ENCODE measurements around the gene KIN. TPM values are rescaled to one million over a fixed set of nuclear protein-coding genes. Genes with fewer than 3 reads are reported as not detected.

Gene KIN
- total RNA-seq, 1 donor from 2014 or later = 23.6 TPM

DNA sequence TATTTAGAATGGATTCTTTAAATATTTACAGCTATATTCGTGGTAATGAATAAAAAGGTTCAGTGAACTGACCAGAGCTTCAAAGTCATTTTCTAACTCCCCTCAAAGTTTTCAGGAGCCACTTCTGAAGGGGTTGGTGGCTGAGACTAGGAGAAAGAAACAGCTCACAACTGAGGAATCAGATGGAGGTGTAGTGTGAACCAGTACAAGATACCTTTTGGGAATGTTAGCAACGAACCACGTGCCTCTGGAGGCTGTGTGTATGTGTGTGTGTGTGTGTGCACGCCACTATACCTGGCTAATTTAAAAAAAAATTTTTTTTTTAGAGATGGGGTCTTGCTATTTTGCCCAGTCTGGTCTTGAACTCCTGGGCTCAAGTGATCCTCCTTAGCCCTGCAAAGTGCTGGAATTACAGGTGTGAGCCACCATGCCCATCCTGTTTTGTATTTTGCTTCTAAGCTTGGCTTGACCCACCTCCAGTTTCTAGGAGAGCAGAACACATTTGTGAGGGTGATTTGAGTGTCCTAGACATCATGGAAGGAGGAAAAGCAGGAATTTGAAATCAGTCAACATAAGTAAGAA is 21.0 kb upstream of the KIN start:
- Mint-ChIP-seq H3K4me1 (no peaks in the 10 kb centered on the region), H3K27ac (no peak overlapping the region), H3K27me3 (ENCODE audit: insufficient read depth, low read depth) (no peaks in the 10 kb centered on the region), H3K36me3 (peaks cover 16% of the 10 kb centered on the region), H3K9me3 (no peaks in the 10 kb centered on the region), H3K4me3 (no peak overlapping the region)
- Histone ChIP-seq H3K9me3 (ENCODE audit: low read depth) (no peaks in the 10 kb centered on the region), H3K79me2 (ENCODE audit: low read depth) (no peaks in the 10 kb centered on the region), H3F3A (ENCODE audit: low read depth) (peaks cover 4% of the 10 kb centered on the region), H2AFZ (replicated peaks) (no peak overlapping the region), H3K4me2 (no peak overlapping the region), H3K4me1 (no peaks in the 10 kb centered on the region), H3K4me3 (no peak overlapping the region), H3K27me3 (no peaks in the 10 kb centered on the region), H3K36me3 (no peaks in the 10 kb centered on the region), H4K20me1 (ENCODE audit: low read depth) (no peaks in the 10 kb centered on the region), H3K27ac (no peak overlapping the region), H3K9ac (no peak overlapping the region)
- TF ChIP-seq EZH2 (IDR thresholded peaks at IDR 0.05) (no peak), EZH2phosphoT487 (IDR thresholded peaks at IDR 0.05) (no peak)
- TF ChIP-seq, protein P1, sequence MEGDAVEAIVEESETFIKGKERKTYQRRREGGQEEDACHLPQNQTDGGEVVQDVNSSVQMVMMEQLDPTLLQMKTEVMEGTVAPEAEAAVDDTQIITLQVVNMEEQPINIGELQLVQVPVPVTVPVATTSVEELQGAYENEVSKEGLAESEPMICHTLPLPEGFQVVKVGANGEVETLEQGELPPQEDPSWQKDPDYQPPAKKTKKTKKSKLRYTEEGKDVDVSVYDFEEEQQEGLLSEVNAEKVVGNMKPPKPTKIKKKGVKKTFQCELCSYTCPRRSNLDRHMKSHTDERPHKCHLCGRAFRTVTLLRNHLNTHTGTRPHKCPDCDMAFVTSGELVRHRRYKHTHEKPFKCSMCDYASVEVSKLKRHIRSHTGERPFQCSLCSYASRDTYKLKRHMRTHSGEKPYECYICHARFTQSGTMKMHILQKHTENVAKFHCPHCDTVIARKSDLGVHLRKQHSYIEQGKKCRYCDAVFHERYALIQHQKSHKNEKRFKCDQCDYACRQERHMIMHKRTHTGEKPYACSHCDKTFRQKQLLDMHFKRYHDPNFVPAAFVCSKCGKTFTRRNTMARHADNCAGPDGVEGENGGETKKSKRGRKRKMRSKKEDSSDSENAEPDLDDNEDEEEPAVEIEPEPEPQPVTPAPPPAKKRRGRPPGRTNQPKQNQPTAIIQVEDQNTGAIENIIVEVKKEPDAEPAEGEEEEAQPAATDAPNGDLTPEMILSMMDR (IDR thresholded peaks at IDR 0.05) = no peak
- no peak for DNase-seq (ENCODE audit: low spot score)

- Mint-ChIP-seq H3K4me1 (no peaks in the 10 kb centered on the region), H3K9me3 (no peaks in the 10 kb centered on the region), H3K27me3 (ENCODE audit: insufficient read depth, low read depth) (no peaks in the 10 kb centered on the region), H3K36me3 (peaks cover 29% of the 10 kb centered on the region), H3K4me3 (no peak overlapping the region), H3K27ac (no peak overlapping the region)
- Histone ChIP-seq H3K4me1 (no peaks in the 10 kb centered on the region), H2AFZ (replicated peaks) (no peak overlapping the region), H3K36me3 (peaks cover 5% of the 10 kb centered on the region), H3F3A (ENCODE audit: low read depth) (peaks cover 4% of the 10 kb centered on the region), H3K4me3 (no peak overlapping the region), H3K27ac (no peak overlapping the region), H3K4me2 (no peak overlapping the region), H3K9me3 (ENCODE audit: low read depth) (no peaks in the 10 kb centered on the region), H3K79me2 (ENCODE audit: low read depth) (no peaks in the 10 kb centered on the region), H3K27me3 (no peaks in the 10 kb centered on the region), H4K20me1 (ENCODE audit: low read depth) (no peaks in the 10 kb centered on the region), H3K9ac (no peak overlapping the region)
- TF ChIP-seq, protein P1 (IDR thresholded peaks at IDR 0.05) = no peak
- TF ChIP-seq EZH2phosphoT487 (IDR thresholded peaks at IDR 0.05) = no peak
- TF ChIP-seq EZH2 (IDR thresholded peaks at IDR 0.05) = no peak
- DNase-seq (ENCODE audit: low spot score) = no peak
Observed at GRCh38 chr10:7804741-7805140, 16.9 kb upstream of the KIN start.

- H2AFZ ChIP-seq (replicated peaks) = no peak overlapping the region
- H3K27ac ChIP-seq = no peak overlapping the region
- H3K27ac Mint-ChIP-seq = no peak overlapping the region
- peaks cover 33% of the 10 kb centered on the region for H3K36me3 Mint-ChIP-seq
- no peak overlapping the region for H3K9ac ChIP-seq
- no peak overlapping the region for H3K4me3 ChIP-seq
- H3K9me3 Mint-ChIP-seq = no peaks in the 10 kb centered on the region
- TF ChIP-seq EZH2 (IDR thresholded peaks at IDR 0.05) (no peak), EZH2phosphoT487 (IDR thresholded peaks at IDR 0.05) (no peak)
- TF ChIP-seq, protein P1 (IDR thresholded peaks at IDR 0.05) = no peak
- peaks cover 5% of the 10 kb centered on the region for H3K36me3 ChIP-seq
- H3K4me3 Mint-ChIP-seq = no peak overlapping the region
- no peaks in the 10 kb centered on the region for H3K4me1 ChIP-seq
- H3K4me2 ChIP-seq = no peak overlapping the region
- no peaks in the 10 kb centered on the region for H3K27me3 ChIP-seq
- DNase-seq (ENCODE audit: low spot score) = no peak
- H3K27me3 Mint-ChIP-seq (ENCODE audit: insufficient read depth, low read depth) = no peaks in the 10 kb centered on the region
- no peaks in the 10 kb centered on the region for H4K20me1 ChIP-seq (ENCODE audit: low read depth)
- H3K4me1 Mint-ChIP-seq = no peaks in the 10 kb centered on the region
- no peaks in the 10 kb centered on the region for H3K79me2 ChIP-seq (ENCODE audit: low read depth)
- H3F3A ChIP-seq (ENCODE audit: low read depth) = no peaks in the 10 kb centered on the region
- H3K9me3 ChIP-seq (ENCODE audit: low read depth) = no peaks in the 10 kb centered on the region
Observed at GRCh38 chr10:7804216-7804615, 16.4 kb upstream of the KIN start.
